HCT116 (cell line): ENCODE data around the gene METTL17.
"Not testable (repeated sequence)": the region's sequence is repeated elsewhere in the genome, so short reads cannot be mapped to it uniquely, and the experiment has no call there.

Source experiments
- POLR2A ChIP-seq: IDR thresholded peaks from 2 replicates; pipeline ENCODE4 v1.7.0; 2011; ENCODE audit warnings: borderline replicate concordance; ENCODE audit not compliant: insufficient read depth, insufficient read length; ENCODE audit errors: extremely low read depth
- POLR2AphosphoS5 ChIP-seq: IDR thresholded peaks from 2 replicates; pipeline ENCODE4 v1.6.1; 2011; ENCODE audit warnings: mild to moderate bottlenecking, low read depth, low read length, moderate library complexity
- TCF7L2 ChIP-seq: IDR thresholded peaks from 2 replicates; pipeline ENCODE4 v1.7.0; 2011; ENCODE audit warnings: borderline replicate concordance, inconsistent platforms; ENCODE audit not compliant: insufficient read depth, insufficient read length; ENCODE audit errors: extremely low read depth

DNA sequence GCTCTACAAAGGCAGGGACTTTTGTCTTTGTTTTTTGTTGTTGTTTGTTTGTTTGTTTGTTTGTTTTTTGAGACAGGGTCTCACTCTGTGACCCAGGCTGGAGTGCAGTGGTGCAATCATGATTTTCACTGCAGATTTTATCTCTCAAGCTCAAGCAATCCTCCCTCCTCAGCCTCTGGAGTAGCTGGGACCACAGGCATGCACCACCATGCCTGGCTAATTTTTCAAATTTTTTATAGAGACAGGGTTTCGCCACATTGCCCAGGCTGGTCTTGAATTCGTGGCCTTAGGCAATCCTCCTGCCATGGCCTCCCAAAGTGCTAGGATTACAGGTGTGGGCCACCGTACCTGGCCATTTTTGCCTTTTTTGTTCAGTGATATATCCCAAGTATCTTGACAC is 51.2 kb downstream of the METTL17 start:
- not testable (repeated sequence) for TF ChIP-seq POLR2A, TCF7L2, POLR2AphosphoS5
